Colon (tissue), 2 donors: ENCODE data around the gene SLC11A1.

Source experiments
- FAIRE-seq: peaks from 2 replicates; lab custom pipeline; 2012; peaks lifted over from hg19 to GRCh38; lab: Jason Lieb, UNC
- donor health status: control.
- donor health status: control.

The SLC11A1 gene

DNA sequence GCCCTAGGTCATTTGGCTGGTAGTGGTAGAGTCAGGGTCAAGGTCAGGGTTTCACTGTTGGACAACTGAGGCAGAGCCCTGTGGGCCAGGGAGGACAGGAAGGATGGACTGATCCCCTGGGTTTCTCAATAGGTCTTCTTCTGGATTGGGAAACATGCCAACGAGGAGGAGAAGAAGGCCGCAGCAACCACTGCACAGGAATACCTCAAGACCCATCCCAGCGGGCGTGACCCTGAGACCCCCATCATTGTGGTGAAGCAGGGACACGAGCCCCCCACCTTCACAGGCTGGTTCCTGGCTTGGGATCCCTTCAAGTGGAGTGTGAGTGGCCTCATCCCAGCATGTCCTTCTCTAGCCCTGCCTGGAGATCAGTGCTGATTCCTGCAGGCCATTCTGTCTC lies 54.9 kb downstream of the SLC11A1 start:
- FAIRE-seq: no peak

- FAIRE-seq: no peak
These were observed 55.9 kb downstream of the SLC11A1 start for GRCh38 chr2:218437969-218438368.

- FAIRE-seq: no peak
These were observed 56.5 kb downstream of the SLC11A1 start for GRCh38 chr2:218438596-218438995.

DNA sequence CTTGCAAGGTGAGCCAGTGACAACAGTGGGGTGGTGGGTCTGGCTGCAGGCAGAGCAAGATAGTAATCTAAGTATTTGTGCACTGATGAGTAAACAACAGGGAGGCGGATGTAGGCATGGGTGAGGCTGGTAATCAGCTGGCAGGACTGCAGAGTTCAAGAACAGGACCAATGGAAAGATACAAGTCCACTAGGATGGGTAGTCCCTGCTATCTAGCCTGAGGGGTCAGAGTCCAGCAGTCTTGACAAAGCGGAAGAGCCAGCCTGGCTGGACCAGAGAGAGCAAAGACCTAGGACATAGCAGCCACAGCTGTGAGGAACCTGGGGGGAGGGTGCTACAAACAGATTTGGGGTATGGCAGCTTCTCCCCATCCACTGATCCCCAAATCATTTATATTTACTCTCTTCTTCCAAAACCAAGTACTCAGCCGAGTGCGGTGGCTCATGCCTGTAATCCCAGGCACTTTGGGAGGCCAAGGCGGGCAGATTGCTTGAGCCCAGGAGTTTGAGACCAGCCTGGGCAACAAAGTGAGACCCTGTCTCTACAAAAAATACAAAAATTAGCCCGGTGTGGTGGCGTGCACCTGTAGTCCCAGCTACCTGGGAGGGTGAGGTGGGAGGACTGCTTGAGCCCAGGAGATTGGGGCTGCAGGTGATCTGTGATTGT lies 62.8 kb downstream of the SLC11A1 start:
- FAIRE-seq: no peak

- FAIRE-seq: no peak
These were observed 63.5 kb downstream of the SLC11A1 start for GRCh38 chr2:218445602-218446001.
